ENCODE data around the gene FLRT2.

FLRT2 gene

GRCh38 chr14:85527006-85527405 is 2.9 kb upstream of the FLRT2 start:
- no peak for TF ChIP-seq CTCF (IDR thresholded peaks at IDR 0.05; ENCODE audit: insufficient read depth, low read length, poor library complexity, severe bottlenecking)

GRCh38 chr14:85527445-85528035 is 2.4 kb upstream of the FLRT2 start:
- H3K36me3 ChIP-seq (ENCODE audit: control insufficient read depth, insufficient read depth, low read length) = no peaks in the 10 kb centered on the region
- no peak for TF ChIP-seq CTCF (IDR thresholded peaks at IDR 0.05; ENCODE audit: insufficient read depth, low read length, poor library complexity, severe bottlenecking)
- no peak for DNase-seq (ENCODE audit: extremely low read depth, insufficient read length)
- H3K4me3 ChIP-seq (replicated peaks; ENCODE audit: low read depth, low read length) = no peak overlapping the region
- no peaks in the 10 kb centered on the region for H3K27me3 ChIP-seq (replicated peaks; ENCODE audit: control insufficient read depth, insufficient read depth, low read length)

More at GRCh38 chr14:85527006-85527405, 2.9 kb upstream of the FLRT2 start:
- Histone ChIP-seq H3K4me3 (replicated peaks; ENCODE audit: low read depth, low read length) (no peak overlapping the region), H3K36me3 (ENCODE audit: control insufficient read depth, insufficient read depth, low read length) (no peaks in the 10 kb centered on the region), H3K27me3 (replicated peaks; ENCODE audit: control insufficient read depth, insufficient read depth, low read length) (no peaks in the 10 kb centered on the region)
- DNase-seq (ENCODE audit: extremely low read depth, insufficient read length) = no peak

- no peak for DNase-seq (ENCODE audit: extremely low read depth, insufficient read length)
- Histone ChIP-seq H3K4me3 (replicated peaks; ENCODE audit: low read depth, low read length) (no peak overlapping the region), H3K27me3 (replicated peaks; ENCODE audit: control insufficient read depth, insufficient read depth, low read length) (no peaks in the 10 kb centered on the region), H3K36me3 (ENCODE audit: control insufficient read depth, insufficient read depth, low read length) (no peaks in the 10 kb centered on the region)
- no peak for TF ChIP-seq CTCF (IDR thresholded peaks at IDR 0.05; ENCODE audit: insufficient read depth, low read length, poor library complexity, severe bottlenecking)
These were observed 1.7 kb upstream of the FLRT2 start for GRCh38 chr14:85528080-85528896.

- no peaks in the 10 kb centered on the region for H3K36me3 ChIP-seq (ENCODE audit: control insufficient read depth, insufficient read depth, low read length)
- no peaks in the 10 kb centered on the region for H3K27me3 ChIP-seq (replicated peaks; ENCODE audit: control insufficient read depth, insufficient read depth, low read length)
- no peak for DNase-seq (ENCODE audit: extremely low read depth, insufficient read length)
- no peak for TF ChIP-seq CTCF (IDR thresholded peaks at IDR 0.05; ENCODE audit: insufficient read depth, low read length, poor library complexity, severe bottlenecking)
- H3K4me3 ChIP-seq (replicated peaks; ENCODE audit: low read depth, low read length) = no peak overlapping the region
These were observed 880 bp upstream of the FLRT2 start for GRCh38 chr14:85528897-85529631.

GRCh38 chr14:85530626-85531025 is 682 bp downstream of the FLRT2 start:
- TF ChIP-seq CTCF (IDR thresholded peaks at IDR 0.05; ENCODE audit: insufficient read depth, low read length, poor library complexity, severe bottlenecking) = no peak
- no peak for DNase-seq (ENCODE audit: extremely low read depth, insufficient read length)
- Histone ChIP-seq H3K4me3 (replicated peaks; ENCODE audit: low read depth, low read length) (no peak overlapping the region), H3K36me3 (ENCODE audit: control insufficient read depth, insufficient read depth, low read length) (no peaks in the 10 kb centered on the region), H3K27me3 (replicated peaks; ENCODE audit: control insufficient read depth, insufficient read depth, low read length) (no peaks in the 10 kb centered on the region)

Measured in GM06990 (cell line).